ENCODE measurements around the gene DCD. TPM values are rescaled to one million over a fixed set of nuclear protein-coding genes. Genes with fewer than 3 reads are reported as not detected.

The DCD gene
- polyA plus RNA-seq, 1 donor from 2014 or later: not detected

GRCh38 chr12:54684636-54685630 is 36.8 kb upstream of the DCD start:
- Histone ChIP-seq H3K27me3 (ENCODE audit: insufficient read depth, low read depth, low read length) (no peaks in the 10 kb centered on the region), H2AFZ (ENCODE audit: low read depth, low read length) (no peak overlapping the region), H3K4me3 (ENCODE audit: low read length) (no peak overlapping the region), H3K27ac (ENCODE audit: low read length) (no peak overlapping the region), H3F3A (ENCODE audit: insufficient read depth, low read length, poor library complexity, severe bottlenecking) (no peaks in the 10 kb centered on the region), H4K20me1 (ENCODE audit: insufficient read depth) (no peaks in the 10 kb centered on the region), H3K4me2 (ENCODE audit: low read length) (no peak overlapping the region), H3K79me2 (replicated peaks; ENCODE audit: insufficient read depth, low read length) (no peaks in the 10 kb centered on the region), H3K36me3 (ENCODE audit: insufficient read depth, low read length) (no peaks in the 10 kb centered on the region), H3K9ac (ENCODE audit: low read length) (no peak overlapping the region), H3K9me2 (ENCODE audit: insufficient read depth, low read length) (no peaks in the 10 kb centered on the region), H3K9me3 (ENCODE audit: low read length) (no peaks in the 10 kb centered on the region)
- TF ChIP-seq TAF1 (IDR thresholded peaks at IDR 0.05; ENCODE audit: low read depth): no peak
- TF ChIP-seq EP300 (conservative IDR thresholded peaks at IDR 0.05; ENCODE audit: poor library complexity, severe bottlenecking): no peak
- TF ChIP-seq RAD21 (conservative IDR thresholded peaks at IDR 0.05): no peak
- TF ChIP-seq, protein P1, sequence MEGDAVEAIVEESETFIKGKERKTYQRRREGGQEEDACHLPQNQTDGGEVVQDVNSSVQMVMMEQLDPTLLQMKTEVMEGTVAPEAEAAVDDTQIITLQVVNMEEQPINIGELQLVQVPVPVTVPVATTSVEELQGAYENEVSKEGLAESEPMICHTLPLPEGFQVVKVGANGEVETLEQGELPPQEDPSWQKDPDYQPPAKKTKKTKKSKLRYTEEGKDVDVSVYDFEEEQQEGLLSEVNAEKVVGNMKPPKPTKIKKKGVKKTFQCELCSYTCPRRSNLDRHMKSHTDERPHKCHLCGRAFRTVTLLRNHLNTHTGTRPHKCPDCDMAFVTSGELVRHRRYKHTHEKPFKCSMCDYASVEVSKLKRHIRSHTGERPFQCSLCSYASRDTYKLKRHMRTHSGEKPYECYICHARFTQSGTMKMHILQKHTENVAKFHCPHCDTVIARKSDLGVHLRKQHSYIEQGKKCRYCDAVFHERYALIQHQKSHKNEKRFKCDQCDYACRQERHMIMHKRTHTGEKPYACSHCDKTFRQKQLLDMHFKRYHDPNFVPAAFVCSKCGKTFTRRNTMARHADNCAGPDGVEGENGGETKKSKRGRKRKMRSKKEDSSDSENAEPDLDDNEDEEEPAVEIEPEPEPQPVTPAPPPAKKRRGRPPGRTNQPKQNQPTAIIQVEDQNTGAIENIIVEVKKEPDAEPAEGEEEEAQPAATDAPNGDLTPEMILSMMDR (IDR thresholded peaks at IDR 0.05; ENCODE audit: poor library complexity, severe bottlenecking): no peak
- TF ChIP-seq EZH2 (IDR thresholded peaks at IDR 0.05; ENCODE audit: borderline replicate concordance, insufficient read depth, low read length, poor library complexity, severe bottlenecking): no peak
- no peak for TF ChIP-seq REST (IDR thresholded peaks at IDR 0.05; ENCODE audit: borderline replicate concordance)
- TF ChIP-seq MXI1 (conservative IDR thresholded peaks at IDR 0.05; ENCODE audit: poor library complexity, severe bottlenecking): no peak
- TF ChIP-seq POLR2AphosphoS5 (IDR thresholded peaks at IDR 0.05): no peak
- TF ChIP-seq SMC3 (conservative IDR thresholded peaks at IDR 0.05; ENCODE audit: poor library complexity): no peak

- TF ChIP-seq POLR2AphosphoS5 (IDR thresholded peaks at IDR 0.05): no peak
- no peak for TF ChIP-seq MXI1 (conservative IDR thresholded peaks at IDR 0.05; ENCODE audit: poor library complexity, severe bottlenecking)
- TF ChIP-seq EP300 (conservative IDR thresholded peaks at IDR 0.05; ENCODE audit: poor library complexity, severe bottlenecking): no peak
- no peak for TF ChIP-seq REST (IDR thresholded peaks at IDR 0.05; ENCODE audit: borderline replicate concordance)
- no peaks in the 10 kb centered on the region for H3K36me3 ChIP-seq (ENCODE audit: insufficient read depth, low read length)
- no peaks in the 10 kb centered on the region for H3K9me3 ChIP-seq (ENCODE audit: low read length)
- no peaks in the 10 kb centered on the region for H3K27me3 ChIP-seq (ENCODE audit: insufficient read depth, low read depth, low read length)
- H3K4me3 ChIP-seq (ENCODE audit: low read length): no peak overlapping the region
- H3F3A ChIP-seq (ENCODE audit: insufficient read depth, low read length, poor library complexity, severe bottlenecking): no peaks in the 10 kb centered on the region
- no peaks in the 10 kb centered on the region for H3K9me2 ChIP-seq (ENCODE audit: insufficient read depth, low read length)
- H3K9ac ChIP-seq (ENCODE audit: low read length): no peak overlapping the region
- no peak overlapping the region for H2AFZ ChIP-seq (ENCODE audit: low read depth, low read length)
- H4K20me1 ChIP-seq (ENCODE audit: insufficient read depth): no peaks in the 10 kb centered on the region
- H3K27ac ChIP-seq (ENCODE audit: low read length): no peak overlapping the region
- no peak overlapping the region for H3K4me2 ChIP-seq (ENCODE audit: low read length)
- H3K79me2 ChIP-seq (replicated peaks; ENCODE audit: insufficient read depth, low read length): no peaks in the 10 kb centered on the region
These were observed 35.2 kb upstream of the DCD start for GRCh38 chr12:54683398-54683797.
